D721Med (cell line): ENCODE measurements around the gene KRTAP17-1.

Experiments
- DNase-seq: peaks from one replicate; pipeline ENCODE4 v3.0.0; 2011; ENCODE audit warnings: low spot score; ENCODE audit not compliant: insufficient read length
- FAIRE-seq: peaks from 2 replicates; lab custom pipeline; 2011; peaks lifted over from hg19 to GRCh38; lab: Jason Lieb, UNC
- CTCF ChIP-seq: IDR thresholded peaks from 2 replicates; pipeline ENCODE4 v1.5.1; 2012; ENCODE audit warnings: mild to moderate bottlenecking, control low read depth; ENCODE audit not compliant: insufficient read depth; ENCODE audit errors: missing control alignments

Gene KRTAP17-1

DNA sequence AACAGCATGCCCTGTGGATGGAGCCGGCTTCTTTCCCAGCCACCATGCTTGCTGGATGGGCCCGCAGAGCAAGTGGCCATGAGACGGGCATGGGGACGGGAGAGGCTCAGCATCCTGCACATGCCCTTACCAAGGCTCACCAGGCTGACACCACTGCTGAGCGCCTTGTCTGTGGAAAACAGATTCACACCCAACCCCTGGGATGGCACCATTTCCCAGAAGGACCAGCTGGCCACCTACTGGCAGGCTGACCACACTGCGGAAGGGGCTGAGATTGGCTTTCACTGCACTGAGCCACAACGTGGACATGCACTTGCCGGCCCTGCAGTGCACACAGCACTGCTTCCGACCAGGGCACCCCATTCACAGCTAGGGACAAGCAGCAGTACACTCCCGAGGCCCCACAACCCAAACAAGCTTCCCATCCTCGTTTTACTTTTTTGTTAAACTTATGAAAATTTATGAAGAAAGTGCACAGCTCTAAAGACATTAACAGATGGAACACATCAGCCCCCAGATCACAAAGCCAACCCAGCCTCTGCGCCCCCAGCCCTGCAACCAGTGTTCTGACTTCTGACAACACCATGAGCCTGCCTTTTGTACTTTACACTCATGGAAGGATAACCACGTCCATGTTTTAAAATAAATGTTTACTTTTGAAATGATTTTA lies 13.9 kb upstream of the KRTAP17-1 start:
- DNase-seq (no peak), FAIRE-seq (no peak)
- peak; percentile 52 for TF ChIP-seq CTCF

DNA sequence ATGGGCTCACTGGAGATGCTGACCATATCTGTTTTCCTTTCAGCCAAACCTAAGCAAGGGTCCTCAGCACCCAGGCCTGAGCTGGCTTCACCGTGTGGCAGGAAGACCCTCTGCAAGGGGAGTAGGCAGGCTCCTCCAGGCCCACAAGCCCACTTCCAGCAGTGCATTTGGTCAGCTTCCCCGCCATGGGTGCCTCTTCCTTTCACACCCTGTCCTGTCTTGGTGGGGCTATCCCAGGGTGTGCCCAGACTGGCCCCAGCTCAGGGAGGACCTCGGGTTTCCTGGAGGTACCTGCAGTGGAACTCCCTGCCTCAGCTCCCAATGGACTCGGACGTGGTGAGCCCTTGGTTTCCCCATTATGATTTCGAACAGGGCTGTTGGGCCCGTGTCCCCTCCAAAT lies 12.7 kb upstream of the KRTAP17-1 start:
- TF ChIP-seq CTCF: no peak
- no peak for FAIRE-seq
- no peak for DNase-seq

GRCh38 chr17:41327411-41328120 lies 12.1 kb upstream of the KRTAP17-1 start:
- DNase-seq: no peak
- no peak for FAIRE-seq
- TF ChIP-seq CTCF: no peak

GRCh38 chr17:41326173-41327145 lies 10.9 kb upstream of the KRTAP17-1 start:
- DNase-seq: no peak
- TF ChIP-seq CTCF: no peak
- FAIRE-seq: no peak

- FAIRE-seq: no peak
These were observed 10.1 kb upstream of the KRTAP17-1 start for GRCh38 chr17:41325611-41326010.

GRCh38 chr17:41325126-41325525 lies 9.6 kb upstream of the KRTAP17-1 start:
- TF ChIP-seq CTCF: no peak
- FAIRE-seq (no peak), DNase-seq (no peak)

More at GRCh38 chr17:41325611-41326010, 10.1 kb upstream of the KRTAP17-1 start:
- DNase-seq: no peak
- TF ChIP-seq CTCF: no peak
